ENCODE results near the gene FHOD3. TPM values are rescaled to one million over a fixed set of nuclear protein-coding genes. Genes with fewer than 3 reads are reported as not detected.
A peak's percentile ranks its signal among the peaks of the same experiment; 100 is the strongest.

The FHOD3 gene
- total RNA-seq, 4 donors from 2014 or later = 0.26 to 13.8 (median 4.9) TPM; not detected in 1

- DNase-seq = no peak
- intact Hi-C loops (cut with DNase I; ENCODE audit: low total_unique reads) = no loop called here
- Histone ChIP-seq H3K4me3 (no peak overlapping the region), H3K36me3 (no peaks in the 10 kb centered on the region), H3K4me1 (no peaks in the 10 kb centered on the region), H3K9me3 (no peaks in the 10 kb centered on the region), H3K27ac (no peak overlapping the region), H3K27me3 (no peaks in the 10 kb centered on the region)
- TF ChIP-seq POLR2A (IDR thresholded peaks at IDR 0.05) (no peak), CTCF (IDR thresholded peaks at IDR 0.05) (no peak)
These were observed 480.1 kb downstream of the FHOD3 start for GRCh38 chr18:36777566-36777965.

GRCh38 chr18:36780748-36781147 is 483.2 kb downstream of the FHOD3 start:
- Histone ChIP-seq H3K9me3 (no peaks in the 10 kb centered on the region), H3K4me3 (no peak overlapping the region), H3K4me1 (no peaks in the 10 kb centered on the region), H3K36me3 (no peaks in the 10 kb centered on the region), H3K27ac (no peak overlapping the region), H3K27me3 (no peaks in the 10 kb centered on the region)
- DNase-seq = no peak
- TF ChIP-seq POLR2A (IDR thresholded peaks at IDR 0.05) (no peak), CTCF (IDR thresholded peaks at IDR 0.05) (no peak)
- intact Hi-C loops (cut with DNase I; ENCODE audit: low total_unique reads) = no loop called here

GRCh38 chr18:36782710-36783109 is 485.2 kb downstream of the FHOD3 start:
- DNase-seq = no peak
- no peaks in the 10 kb centered on the region for H3K4me1 ChIP-seq
- intact Hi-C loops (cut with DNase I; ENCODE audit: low total_unique reads) = no loop called here
- TF ChIP-seq POLR2A (IDR thresholded peaks at IDR 0.05) (no peak), CTCF (IDR thresholded peaks at IDR 0.05) (no peak)
- H3K36me3 ChIP-seq = no peaks in the 10 kb centered on the region
- H3K27ac ChIP-seq = no peak overlapping the region
- no peaks in the 10 kb centered on the region for H3K27me3 ChIP-seq
- H3K9me3 ChIP-seq = no peaks in the 10 kb centered on the region
- no peak overlapping the region for H3K4me3 ChIP-seq

- H3K9me3 ChIP-seq = no peaks in the 10 kb centered on the region
- intact Hi-C loops (cut with DNase I; ENCODE audit: low total_unique reads) = no loop called here
- H3K27me3 ChIP-seq = no peaks in the 10 kb centered on the region
- no peak for DNase-seq
- H3K4me3 ChIP-seq = no peak overlapping the region
- H3K4me1 ChIP-seq = no peaks in the 10 kb centered on the region
- TF ChIP-seq CTCF (IDR thresholded peaks at IDR 0.05) (no peak), POLR2A (IDR thresholded peaks at IDR 0.05) (no peak)
- H3K36me3 ChIP-seq = no peaks in the 10 kb centered on the region
- H3K27ac ChIP-seq = no peak overlapping the region
These were observed 486.3 kb downstream of the FHOD3 start for GRCh38 chr18:36783792-36784191.

GRCh38 chr18:36786686-36787085 is 489.2 kb downstream of the FHOD3 start:
- Histone ChIP-seq H3K4me1 (no peaks in the 10 kb centered on the region), H3K27me3 (no peaks in the 10 kb centered on the region), H3K27ac (no peak overlapping the region), H3K36me3 (no peaks in the 10 kb centered on the region), H3K9me3 (no peaks in the 10 kb centered on the region), H3K4me3 (no peak overlapping the region)
- intact Hi-C loops (cut with DNase I; ENCODE audit: low total_unique reads) = no loop called here
- TF ChIP-seq CTCF (IDR thresholded peaks at IDR 0.05) (no peak), POLR2A (IDR thresholded peaks at IDR 0.05) (no peak)
- DNase-seq = peak; percentile 43 to 51

Data from uterus (tissue), 4 donors.